ENCODE data around the gene EHBP1L1. TPM values are rescaled to one million over a fixed set of nuclear protein-coding genes. Genes with fewer than 3 reads are reported as not detected.

Gene EHBP1L1
- total RNA-seq, 4 donors from 2014 or later, result 87.3 to 186 (median 110) TPM

GRCh38 chr11:65625628-65626342 is 49.9 kb downstream of the EHBP1L1 start:
- H3K9me3 ChIP-seq, result no peaks in the 10 kb centered on the region
- WGBS, 2 donors, result 41 to 58% methylated on average over 12 to 30 of the region's 30 CpGs
- TF ChIP-seq EP300 (IDR thresholded peaks at IDR 0.05), result peak in 1 of 2 donors; percentile 22
- TF ChIP-seq POLR2A (IDR thresholded peaks at IDR 0.05), result no peak
- TF ChIP-seq, protein P1, sequence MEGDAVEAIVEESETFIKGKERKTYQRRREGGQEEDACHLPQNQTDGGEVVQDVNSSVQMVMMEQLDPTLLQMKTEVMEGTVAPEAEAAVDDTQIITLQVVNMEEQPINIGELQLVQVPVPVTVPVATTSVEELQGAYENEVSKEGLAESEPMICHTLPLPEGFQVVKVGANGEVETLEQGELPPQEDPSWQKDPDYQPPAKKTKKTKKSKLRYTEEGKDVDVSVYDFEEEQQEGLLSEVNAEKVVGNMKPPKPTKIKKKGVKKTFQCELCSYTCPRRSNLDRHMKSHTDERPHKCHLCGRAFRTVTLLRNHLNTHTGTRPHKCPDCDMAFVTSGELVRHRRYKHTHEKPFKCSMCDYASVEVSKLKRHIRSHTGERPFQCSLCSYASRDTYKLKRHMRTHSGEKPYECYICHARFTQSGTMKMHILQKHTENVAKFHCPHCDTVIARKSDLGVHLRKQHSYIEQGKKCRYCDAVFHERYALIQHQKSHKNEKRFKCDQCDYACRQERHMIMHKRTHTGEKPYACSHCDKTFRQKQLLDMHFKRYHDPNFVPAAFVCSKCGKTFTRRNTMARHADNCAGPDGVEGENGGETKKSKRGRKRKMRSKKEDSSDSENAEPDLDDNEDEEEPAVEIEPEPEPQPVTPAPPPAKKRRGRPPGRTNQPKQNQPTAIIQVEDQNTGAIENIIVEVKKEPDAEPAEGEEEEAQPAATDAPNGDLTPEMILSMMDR (IDR thresholded peaks at IDR 0.05), result peak; percentile 59 to 86 (median 75)
- DNase-seq (ENCODE audit: low spot score in 2 of 2), result peak in 1 of 2 donors; percentile 38
- no peak overlapping the region for H3K4me3 ChIP-seq
- H3K4me1 ChIP-seq, result peaks cover 0 to 7% (median 2%) of the 10 kb centered on the region in 4 donors
- H3K27me3 ChIP-seq, result no peaks in the 10 kb centered on the region
- peaks cover 15 to 100% (median 42%) of the 10 kb centered on the region in 3 donors for H3K36me3 ChIP-seq
- H3K27ac ChIP-seq, result peak overlapping the region in 2 of 4 donors; percentile 5 to 49

DNA sequence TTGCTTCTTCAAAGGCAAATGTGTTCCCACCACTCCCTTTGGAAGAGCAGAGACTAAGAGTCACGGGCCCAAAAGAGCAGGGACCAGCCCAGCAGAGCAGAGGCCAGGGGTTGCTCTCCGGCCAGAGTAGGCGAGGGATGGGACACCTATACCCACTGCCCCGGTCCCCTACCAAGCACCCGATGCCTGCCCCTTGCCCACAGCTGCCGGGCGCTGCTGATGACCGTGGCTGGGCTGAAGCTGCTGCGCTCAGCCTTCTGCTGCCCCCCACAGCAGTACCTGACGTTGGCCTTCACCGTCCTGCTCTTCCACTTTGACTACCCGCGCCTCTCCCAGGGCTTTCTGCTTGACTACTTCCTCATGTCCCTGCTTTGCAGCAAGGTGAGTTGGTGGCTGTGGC is 51.3 kb downstream of the EHBP1L1 start:
- Histone ChIP-seq H3K36me3 (peaks cover 15 to 100% (median 43%) of the 10 kb centered on the region in 3 donors), H3K27ac (no peak overlapping the region), H3K4me1 (peaks cover 0 to 10% (median 2%) of the 10 kb centered on the region in 4 donors), H3K4me3 (no peak overlapping the region), H3K9me3 (no peaks in the 10 kb centered on the region), H3K27me3 (no peaks in the 10 kb centered on the region)
- WGBS, 2 donors, result 96% methylated on average over 13 of the region's 13 CpGs
- DNase-seq (ENCODE audit: low spot score in 2 of 2), result no peak
- no peak for TF ChIP-seq POLR2A (IDR thresholded peaks at IDR 0.05)
- TF ChIP-seq, protein P1 (IDR thresholded peaks at IDR 0.05), result no peak
- TF ChIP-seq EP300 (IDR thresholded peaks at IDR 0.05), result no peak

GRCh38 chr11:65629579-65629978 is 53.7 kb downstream of the EHBP1L1 start:
- Histone ChIP-seq H3K27ac (no peak overlapping the region), H3K4me3 (no peak overlapping the region), H3K36me3 (peaks cover 15 to 100% (median 35%) of the 10 kb centered on the region in 3 donors), H3K27me3 (no peaks in the 10 kb centered on the region), H3K9me3 (no peaks in the 10 kb centered on the region), H3K4me1 (peaks cover 0 to 10% (median 2%) of the 10 kb centered on the region in 4 donors)
- TF ChIP-seq, protein P1 (IDR thresholded peaks at IDR 0.05), result no peak
- no peak for TF ChIP-seq POLR2A (IDR thresholded peaks at IDR 0.05)
- TF ChIP-seq EP300 (IDR thresholded peaks at IDR 0.05), result no peak
- 94 to 95% methylated on average over 14 of the region's 14 CpGs for WGBS, 2 donors
- no peak for DNase-seq (ENCODE audit: low spot score in 2 of 2)

GRCh38 chr11:65630215-65630614 is 54.4 kb downstream of the EHBP1L1 start:
- no peaks in the 10 kb centered on the region for H3K9me3 ChIP-seq
- no peak for DNase-seq (ENCODE audit: low spot score in 2 of 2)
- 88 to 91% methylated on average over 10 to 11 of the region's 11 CpGs for WGBS, 2 donors
- H3K27me3 ChIP-seq, result no peaks in the 10 kb centered on the region
- H3K4me1 ChIP-seq, result peaks cover 0 to 10% (median 2%) of the 10 kb centered on the region in 4 donors
- no peak overlapping the region for H3K27ac ChIP-seq
- TF ChIP-seq, protein P1 (IDR thresholded peaks at IDR 0.05), result no peak
- TF ChIP-seq POLR2A (IDR thresholded peaks at IDR 0.05), result no peak
- no peak for TF ChIP-seq EP300 (IDR thresholded peaks at IDR 0.05)
- H3K36me3 ChIP-seq, result peaks cover 15 to 100% (median 36%) of the 10 kb centered on the region in 3 donors
- no peak overlapping the region for H3K4me3 ChIP-seq

DNA sequence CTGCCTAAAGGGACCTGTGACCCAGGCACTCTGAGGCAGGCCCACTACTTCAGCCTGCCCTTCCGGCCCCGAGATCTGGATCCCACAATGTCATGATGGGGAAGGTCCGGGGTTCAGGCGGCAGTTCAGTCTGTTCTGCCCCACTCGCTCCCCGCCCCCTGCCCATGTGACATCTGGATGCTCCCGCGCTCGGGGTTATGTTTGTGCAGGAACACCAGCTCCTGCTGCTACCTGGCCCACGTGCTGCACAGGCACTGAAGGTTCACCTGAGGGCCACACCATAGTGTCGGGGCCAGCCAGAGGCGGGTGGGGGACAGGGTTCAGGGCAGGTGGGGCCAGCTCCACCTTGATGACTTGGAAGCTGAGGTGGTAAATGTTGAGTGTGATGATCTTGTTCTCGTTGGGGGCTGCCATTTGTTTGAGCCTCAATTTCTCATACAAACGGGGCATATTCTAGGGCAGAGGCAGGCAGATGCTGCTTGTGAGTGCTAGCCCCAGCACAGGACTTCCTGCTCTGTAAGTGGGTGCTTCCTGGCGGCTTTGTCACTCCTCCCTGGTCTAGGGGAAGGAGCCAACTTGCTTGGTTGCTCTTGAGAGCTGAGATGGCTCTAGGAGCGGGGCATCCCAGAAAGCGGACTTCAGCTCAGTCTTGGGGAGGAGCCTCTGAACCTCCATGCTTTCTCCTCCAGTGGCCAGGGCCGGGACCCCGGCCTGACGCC is 57.7 kb downstream of the EHBP1L1 start:
- 87 to 88% methylated on average over 18 to 19 of the region's 20 CpGs for WGBS, 2 donors
- H3K4me3 ChIP-seq, result no peak overlapping the region
- H3K4me1 ChIP-seq, result peaks cover 0 to 20% (median 11%) of the 10 kb centered on the region in 4 donors
- no peaks in the 10 kb centered on the region for H3K27me3 ChIP-seq
- H3K27ac ChIP-seq, result no peak overlapping the region
- H3K9me3 ChIP-seq, result no peaks in the 10 kb centered on the region
- DNase-seq (ENCODE audit: low spot score in 2 of 2), result no peak
- TF ChIP-seq, protein P1 (IDR thresholded peaks at IDR 0.05), result no peak
- H3K36me3 ChIP-seq, result peaks cover 9 to 86% (median 23%) of the 10 kb centered on the region in 3 donors

All from tibial nerve (tissue), 4 donors.